Fibroblast of skin of right biceps (primary cell): Measurements from ENCODE around the gene SOCS7.
"Not testable (repeated sequence)": the region's sequence is repeated elsewhere in the genome, so short reads cannot be mapped to it uniquely, and the experiment has no call there.

Source experiments
- DNase-seq: peaks from one replicate; pipeline ENCODE4 v3.0.0-alpha.2; 2013

The SOCS7 gene

DNA sequence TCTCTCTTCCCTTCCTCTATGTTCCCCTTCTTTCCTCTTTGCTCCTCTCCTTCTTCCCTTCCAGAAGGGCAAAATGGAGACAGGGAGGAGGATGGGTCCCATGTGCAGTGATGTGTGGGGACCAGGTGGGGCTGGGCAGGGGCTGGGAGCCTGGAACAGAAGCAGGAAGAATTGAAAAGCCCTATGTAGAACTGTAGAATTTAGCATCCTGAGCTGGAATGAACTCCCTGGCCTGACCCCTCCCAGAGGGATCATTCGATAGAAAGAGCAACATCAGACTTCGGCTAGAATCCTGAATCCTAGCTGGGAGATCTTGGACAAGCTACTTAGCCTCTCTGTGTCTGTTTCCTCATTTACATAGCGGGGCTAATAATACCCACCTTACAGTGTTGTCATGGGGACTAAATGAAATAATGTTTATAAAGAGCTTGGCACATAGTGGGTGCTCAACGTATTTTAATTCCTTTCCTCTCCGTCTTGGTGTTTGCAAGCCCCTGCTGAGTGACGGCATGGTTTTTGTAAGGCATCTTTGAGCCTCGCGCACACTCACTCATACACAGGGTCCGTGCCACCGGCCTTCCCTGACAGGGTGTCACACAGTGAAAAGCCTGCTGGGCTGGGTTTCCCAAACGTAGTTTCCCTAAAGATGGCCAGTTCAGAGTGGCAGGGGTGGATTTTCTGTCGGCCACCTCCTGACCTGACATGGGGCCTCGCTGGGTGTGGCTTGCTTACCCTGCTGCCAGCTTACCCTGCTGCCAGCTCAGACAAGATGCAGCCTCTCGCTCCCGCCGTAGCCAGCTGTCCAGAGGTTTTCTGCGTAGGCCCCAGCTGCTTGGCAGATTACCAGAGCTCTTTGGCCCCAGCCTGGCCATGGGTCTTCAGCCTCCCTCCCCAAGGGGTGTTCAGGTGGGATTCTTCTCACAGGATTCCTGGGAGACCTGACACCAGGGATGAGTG lies 70.5 kb downstream of the SOCS7 start:
- no peak for DNase-seq

DNA sequence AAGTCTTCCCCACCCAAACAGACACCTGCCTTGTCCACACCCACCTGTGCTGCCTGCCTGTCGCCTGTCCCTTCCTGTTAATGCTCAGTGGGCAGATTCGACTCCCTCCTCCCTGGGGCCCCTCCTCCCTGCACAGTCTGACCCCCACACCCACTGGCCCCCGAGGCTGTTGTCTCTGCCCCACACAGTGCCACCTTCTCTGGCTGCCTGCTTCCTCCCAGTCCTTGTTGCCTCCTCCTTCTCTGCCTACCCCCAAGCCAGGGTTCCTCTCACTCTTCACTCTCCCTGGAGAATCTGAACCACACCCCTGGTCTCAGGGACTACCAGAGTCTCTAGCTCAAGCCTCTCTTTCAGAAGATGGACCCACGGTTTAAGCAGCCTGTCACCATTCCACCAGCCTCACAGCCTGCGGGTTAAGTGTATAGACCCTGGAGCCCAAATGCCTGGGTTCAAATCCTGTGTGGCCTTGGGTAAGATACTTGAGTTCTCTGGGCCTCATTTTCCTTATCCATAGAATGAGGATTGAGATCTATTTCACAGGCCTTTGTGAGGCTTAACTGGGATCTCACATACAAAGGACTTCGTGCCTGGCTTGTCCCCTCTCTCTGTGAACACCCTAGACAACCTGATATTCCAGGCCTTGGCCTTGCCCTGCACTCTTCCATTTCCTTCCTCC lies 72.8 kb downstream of the SOCS7 start:
- no peak for DNase-seq

DNA sequence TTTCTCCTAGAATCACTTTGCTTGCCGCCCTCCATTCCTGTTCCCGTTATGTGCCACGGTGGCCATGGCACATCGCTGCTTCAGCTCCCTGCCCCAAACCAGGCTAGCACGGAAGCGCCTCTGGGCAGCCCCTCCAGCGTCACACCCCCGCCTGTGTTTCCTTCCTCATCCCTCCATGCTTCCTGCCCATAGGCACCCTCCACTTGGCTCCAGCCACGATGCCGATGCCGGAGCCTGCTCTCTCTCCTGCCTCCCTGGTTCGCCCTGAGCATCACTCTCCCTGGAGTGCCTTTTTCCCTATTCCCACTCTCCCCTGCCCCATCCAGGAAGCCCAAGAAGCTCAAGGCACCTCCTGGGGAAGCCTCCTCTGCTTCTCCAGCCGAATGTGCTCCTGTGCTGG lies 73.4 kb downstream of the SOCS7 start:
- DNase-seq, result no peak

DNA sequence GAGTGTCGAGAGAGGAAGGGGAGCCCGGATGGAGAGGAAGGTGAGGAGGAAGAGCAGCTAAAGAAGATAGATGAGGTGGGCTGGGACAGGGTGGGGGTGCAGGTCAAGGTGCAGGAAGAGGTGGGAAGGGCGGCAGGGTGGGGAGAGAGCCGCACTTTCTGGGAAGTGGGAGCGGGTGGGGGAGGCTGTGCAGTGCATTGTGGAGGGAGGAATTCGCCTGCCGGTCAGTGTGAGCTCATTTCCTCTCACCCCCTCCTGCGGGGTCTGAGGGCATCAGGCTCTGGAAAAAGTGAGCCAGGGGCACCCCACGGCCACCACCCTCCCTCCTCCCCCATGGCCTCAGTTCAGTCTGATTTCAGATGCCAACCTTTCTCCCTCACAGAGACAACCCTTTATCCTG lies 74.1 kb downstream of the SOCS7 start:
- DNase-seq, result no peak

DNA sequence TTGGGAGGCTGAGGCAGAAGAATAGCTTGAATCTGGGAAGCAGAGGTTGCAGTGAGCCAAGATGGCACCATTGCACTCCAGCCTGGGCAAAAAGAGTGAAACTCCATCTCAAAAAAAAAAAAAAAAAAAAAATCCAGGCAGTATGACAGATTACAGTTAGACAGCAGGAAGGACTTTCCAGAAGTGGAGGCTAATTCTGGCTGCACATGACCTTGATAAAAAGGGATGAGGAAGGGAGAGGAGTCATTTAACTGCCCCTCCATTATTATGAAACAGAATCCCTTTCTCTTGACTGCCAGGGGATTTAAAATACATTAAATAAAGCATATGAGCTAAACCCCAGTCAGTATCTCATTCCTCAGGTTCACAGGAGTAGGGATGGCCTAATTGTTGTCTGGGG lies 74.8 kb downstream of the SOCS7 start:
- no peak for DNase-seq

DNA sequence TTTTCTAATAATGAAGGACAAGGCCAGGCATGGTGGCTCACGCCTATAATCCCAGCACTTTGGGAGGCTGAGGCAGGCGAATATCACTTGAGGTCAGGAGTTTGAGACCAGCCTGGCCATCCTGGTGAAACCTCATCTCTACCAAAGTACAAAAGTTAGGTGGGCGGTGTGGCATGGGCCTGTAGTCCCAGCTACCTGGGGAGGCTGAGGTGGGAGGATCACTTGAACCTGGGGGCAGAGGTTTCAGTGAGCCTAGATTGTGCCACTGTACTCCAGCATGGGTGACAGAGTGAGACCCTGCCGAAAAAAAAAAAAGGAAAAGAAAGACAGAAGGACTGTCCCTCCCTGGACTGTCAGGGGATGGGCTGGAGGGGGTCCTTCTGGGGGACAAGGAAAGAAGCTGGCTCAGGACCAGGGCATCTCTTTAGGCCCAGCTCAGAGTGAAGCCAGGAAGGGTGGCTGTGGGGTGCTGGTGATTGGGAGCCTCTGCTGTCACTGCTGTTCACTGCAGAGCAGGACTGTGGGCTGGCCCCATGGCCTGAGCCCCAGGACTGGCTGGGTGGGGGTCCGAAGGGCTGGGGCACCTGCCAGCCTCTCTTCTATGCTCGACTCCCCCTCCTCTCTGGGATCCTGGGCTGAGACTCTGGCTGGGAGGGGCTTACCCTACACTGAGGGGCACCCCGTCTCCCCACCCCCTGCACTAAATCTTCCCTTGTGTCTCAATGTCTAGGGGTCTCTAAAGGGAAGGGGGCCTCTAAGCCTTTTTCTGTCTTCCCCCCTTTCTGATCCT lies 75.7 kb downstream of the SOCS7 start:
- no peak for DNase-seq

DNA sequence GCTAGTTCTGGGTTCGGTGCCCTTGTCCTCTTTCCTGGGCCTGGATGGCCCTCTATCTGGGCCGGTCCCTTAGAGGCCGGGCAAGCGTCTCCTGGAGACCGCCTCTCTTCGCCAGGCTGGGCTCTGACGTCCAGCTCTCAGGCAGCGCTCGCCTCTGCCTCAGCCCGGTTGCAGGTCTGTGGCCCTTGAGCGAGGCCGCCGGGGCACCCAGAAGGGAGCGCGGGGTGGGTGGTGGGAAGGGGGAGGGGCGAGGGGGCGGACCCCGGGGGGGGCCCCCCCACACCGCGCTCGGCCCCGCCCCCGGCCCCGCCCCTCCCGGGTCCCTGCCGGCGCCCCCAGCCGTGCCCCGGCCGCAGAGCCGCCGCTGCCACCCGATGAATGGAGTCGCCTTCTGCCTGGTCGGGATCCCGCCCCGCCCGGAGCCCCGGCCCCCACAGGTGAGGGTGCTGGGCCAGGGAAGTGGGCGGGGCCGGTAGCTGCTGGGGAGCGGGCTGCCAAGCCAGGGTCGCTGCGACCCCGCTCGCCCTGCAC lies 76.5 kb downstream of the SOCS7 start, which contains the start of gene ARHGAP23:
Gene ARHGAP23 (plus strand): TSS at position 353 of the 531 bp plus-strand sequence. CDS start 22 bp downstream, at position 375.
- DNase-seq, result peak; percentile 53

DNA sequence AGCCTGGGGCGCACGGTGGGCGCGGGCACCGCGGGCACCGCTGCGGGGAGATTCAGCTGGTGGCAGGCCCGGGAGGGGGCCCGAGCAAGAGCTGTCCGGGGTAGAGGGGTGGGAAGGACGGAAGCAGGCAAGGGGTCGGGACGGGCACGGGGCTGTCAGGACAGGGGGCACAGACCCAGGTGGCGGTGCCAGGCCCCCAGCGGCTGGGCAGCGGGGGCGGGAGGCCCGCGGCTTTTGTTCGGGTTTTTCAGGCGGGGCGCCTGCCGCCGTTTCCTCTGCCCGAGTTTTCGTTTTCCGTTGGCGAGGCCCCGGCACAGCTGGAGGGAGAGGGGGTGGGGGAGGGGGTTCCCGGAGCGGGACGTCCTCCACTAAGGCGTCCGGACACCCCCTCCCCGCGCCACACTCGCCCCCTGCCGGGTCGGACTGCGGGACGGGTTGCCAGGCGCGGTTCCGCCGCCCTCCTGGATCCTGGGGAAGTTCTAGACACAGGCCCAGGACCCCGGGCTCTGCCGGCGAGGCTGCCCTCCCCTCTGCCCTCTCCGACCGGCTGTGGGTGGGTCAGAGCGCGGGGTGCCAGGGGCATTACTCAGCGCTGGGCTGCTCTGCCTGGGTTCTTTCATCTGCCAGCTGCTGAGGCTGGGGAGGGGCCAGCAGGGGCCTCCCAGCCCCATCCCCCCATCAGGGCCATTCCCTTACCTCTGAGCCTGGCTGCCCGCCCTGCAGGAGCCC lies 77.2 kb downstream of the SOCS7 start:
- DNase-seq, result peak; percentile 41

DNA sequence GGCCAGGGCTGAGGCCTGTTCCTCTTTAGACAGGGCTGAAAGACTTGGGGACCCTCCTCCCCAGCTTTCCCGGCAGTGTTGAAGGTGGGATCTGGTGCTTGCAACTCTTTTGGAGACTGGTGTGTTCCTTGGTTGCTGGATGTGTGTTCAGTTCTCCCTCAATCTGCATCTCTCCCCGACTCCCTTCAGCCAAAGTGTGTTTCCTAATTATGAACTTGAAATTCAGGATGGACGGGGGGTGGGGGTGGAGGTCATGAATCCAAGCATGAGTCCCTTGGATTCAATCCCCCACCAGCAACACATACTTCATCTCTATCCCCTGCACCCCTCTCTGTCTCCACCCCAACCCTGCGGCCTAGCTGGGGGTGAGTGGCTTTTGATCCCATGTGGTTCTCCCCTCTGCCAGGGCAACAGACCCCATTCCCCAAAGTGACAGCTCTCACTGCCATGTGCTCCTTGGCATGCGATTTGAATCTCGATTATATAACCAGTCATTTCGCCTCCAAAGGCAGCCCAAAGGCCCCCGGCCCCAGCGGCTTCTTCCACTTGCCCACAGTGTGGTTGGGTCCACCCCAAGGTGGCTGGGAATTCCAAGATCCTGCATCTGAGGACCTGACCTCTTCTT lies 77.9 kb downstream of the SOCS7 start:
- no peak for DNase-seq

DNA sequence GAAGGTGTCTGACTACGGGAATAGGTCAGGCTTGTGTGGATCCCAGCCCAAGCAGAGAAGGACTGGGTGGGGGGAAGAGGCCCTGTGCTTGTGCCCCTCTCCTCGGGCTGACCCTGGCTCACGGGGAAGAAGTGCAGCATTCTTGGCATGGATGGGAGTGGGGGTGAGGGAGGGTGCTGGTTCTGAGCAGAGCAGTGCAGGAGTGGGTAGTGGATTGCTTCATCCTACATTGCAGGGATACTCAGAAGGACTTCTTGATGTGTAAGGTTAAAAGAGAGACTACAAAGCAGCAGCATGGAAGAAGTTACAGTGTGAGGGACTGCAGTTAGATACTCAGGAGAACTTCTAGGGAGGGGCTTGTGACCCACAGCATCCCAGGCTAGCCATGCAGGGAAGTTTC lies 78.7 kb downstream of the SOCS7 start:
- DNase-seq, result peak; percentile 17

DNA sequence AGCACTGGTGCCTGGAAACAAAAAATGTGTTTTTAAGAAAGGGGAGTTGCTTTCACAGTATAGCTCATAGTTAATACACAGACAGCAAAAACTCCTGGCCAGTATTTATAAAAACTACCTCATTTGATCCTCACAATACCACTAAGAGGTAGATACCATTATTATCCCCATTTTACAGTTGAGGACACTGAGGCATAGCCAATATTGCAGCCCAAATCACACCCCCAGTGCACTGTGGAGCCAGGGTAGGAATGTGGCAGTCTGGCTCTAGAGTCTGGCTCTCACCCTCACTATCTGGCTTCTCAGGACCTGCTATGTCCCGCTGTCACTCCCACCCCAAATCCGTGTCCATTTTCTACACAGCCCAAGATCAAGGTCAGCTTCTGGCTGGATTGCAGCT lies 79.2 kb downstream of the SOCS7 start:
- DNase-seq, result no peak

DNA sequence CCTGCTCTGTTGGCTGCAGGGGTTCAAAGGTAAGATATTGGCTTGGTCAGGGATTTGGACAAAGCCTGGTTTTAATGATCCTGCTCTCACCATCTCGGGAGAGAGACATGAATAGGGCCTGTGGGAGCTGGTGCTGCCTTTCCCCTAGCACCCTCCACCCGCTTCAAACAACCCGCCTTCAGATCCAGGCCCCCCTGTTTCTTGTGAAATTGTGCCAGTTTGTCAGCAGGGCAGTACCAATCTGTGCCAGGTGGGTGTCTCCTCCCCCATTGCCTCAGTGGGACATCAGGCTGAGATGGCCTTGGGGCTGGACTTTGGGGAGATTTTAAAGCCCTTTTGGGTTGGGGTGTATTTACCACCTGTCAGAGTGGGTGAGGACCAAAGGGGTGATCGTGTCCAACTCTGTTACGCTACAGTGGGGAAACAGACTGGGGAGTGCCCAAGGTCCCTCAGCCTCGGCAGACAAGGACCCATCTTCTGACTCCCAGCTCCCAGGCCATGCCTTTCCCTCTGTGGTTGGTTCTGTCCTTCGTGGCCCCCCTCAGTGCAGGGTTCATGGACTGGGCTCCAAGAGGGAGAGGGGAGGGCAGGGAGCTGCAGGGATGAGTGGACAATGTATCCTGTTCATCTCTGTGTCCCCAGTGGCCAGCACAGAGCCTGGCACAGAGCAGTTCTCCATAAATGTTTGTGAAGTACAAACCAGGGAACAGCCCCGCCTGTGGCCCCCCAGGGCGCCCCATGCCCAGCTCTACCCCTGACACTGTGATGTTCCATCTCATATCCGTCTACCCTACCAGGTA lies 79.9 kb downstream of the SOCS7 start:
- DNase-seq, result no peak

DNA sequence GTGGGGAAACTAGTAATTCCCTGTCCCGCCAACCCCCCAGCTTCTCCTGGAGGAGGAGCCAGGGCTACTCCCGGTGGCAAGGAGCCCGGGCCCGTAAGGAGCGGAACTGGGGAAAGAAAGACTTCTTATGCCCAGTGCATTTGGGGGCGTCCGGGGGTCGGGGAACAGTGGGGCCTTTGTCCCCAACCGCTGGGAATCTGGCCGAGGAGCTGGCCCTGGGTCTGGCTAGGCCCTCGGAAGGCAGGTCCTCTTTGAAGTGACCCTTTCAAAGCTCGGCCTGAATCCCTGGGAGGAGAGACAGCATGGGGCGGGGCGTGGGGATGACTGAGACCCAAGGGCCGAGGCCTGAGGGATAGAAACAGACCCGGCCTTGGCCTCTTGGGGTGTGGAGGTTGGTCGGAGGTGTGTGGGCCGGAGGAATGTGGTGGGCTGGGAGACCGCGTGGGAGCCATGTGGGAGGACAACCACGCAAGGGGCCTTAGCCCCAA lies 82.6 kb downstream of the SOCS7 start:
- no peak for DNase-seq

DNA sequence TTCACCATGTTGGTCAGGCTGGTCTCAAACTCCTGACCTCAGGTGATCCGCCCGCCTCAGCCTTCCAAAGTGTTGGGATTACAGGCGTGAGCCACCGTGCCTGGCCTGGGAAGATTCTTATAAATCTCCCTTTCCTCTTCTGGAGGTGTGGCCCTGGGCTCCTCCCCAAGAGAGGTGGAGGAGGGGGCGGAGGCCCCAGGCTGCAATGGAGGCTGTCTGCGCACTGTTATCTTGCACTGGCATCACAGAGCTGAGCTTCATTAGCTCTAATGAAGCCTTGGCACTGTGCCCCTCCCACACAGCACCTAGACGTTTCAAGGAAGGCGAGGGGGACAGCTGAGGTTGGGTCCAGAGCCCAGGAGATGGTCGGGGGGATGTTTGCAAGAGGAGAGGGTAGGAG lies 84.2 kb downstream of the SOCS7 start:
- DNase-seq, result no peak

DNA sequence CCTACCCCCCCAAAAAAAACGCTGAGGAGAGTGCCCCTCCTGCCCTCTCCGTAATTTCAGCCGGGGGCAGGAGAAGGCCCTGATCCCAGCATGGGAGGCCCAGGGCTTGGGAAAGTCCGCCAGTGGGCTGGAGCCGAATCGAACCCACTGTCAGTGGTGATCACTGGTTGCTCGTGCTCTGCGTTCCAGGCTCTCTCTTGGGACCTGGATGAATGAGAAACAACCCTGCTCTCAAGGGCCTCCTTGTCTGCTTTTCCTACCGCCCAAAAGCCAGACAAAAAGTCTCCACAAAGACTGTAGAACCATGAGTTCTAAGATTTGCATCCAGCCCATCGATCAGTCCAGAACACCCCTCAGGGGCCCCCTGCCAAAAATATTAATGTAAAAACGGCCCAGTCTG lies 84.7 kb downstream of the SOCS7 start:
- no peak for DNase-seq

DNA sequence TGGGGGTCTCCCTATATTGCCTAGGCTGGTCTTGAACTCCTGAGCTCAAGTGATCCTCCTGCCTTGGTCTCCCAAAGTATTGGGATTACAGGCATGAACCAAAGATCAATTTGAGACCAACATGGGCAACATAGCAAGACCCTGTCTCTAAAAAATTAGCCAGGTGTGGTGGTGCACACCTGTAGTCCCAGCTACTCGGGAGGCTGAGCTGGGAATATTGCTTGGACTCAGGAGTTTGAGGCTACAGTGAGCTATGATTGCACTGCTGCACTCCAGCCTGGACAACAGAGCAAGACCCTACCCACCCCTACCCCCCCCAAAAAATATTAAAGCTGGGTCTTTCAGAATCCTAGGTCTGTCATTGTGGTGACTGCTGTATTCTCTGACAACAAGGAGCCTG lies 85.7 kb downstream of the SOCS7 start:
- not testable (repeated sequence) for DNase-seq

DNA sequence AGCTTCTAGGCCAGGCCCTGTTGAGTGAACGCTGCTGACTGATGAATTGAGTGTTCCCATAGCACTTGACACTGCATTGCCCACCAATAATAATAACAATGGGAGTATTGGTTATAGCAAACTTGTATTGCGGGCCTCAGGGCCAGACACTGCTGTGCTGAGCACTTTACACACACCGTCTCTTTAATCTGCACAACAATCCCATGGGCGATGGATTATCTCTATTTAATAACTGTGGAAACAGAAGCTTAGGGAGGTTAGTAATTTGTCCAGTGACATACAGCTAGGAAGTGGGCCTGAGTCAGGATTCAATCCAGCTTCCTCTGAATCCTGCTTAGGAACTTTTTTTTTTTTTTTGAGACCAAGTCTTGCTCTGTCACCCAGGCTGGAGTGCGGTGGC lies 87.8 kb downstream of the SOCS7 start:
- no peak for DNase-seq

DNA sequence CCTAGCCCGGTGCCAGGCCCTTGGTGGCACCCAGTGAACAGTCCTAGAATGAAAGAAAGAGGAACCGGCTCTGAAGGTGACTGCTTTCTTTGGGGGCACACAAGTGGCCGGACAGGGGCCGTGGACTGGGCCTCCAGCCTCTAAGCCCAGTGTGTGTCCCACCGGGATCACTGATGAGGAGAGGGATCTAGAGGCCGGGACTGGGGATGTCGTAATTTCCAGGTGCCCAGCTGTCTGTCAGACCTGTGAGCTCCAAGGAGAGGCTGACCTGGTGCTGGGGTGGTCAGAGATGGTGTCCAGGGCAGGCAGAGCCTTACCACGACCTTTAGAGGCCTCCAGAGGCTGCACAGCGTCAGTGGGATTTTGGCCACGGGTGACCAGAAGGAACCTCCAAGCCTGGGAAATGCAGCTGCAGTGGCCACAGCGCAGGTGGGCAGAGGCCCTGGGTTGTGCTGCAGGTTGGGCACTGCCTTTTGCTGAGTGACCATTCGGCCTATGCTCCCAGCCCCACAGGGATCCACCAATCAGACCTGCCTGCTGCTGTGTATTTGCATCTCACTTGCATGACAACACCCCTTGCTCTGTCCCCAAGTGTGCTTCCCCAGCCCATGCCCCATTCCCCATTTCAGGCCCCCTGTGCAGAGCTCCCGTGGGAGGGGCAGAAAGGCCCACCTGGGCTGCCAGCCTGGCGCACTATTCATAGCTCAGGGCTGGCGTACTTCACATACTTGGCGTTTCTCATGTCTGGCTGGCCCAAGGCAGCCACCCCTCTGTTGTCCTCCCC lies 89.2 kb downstream of the SOCS7 start:
- no peak for DNase-seq

DNA sequence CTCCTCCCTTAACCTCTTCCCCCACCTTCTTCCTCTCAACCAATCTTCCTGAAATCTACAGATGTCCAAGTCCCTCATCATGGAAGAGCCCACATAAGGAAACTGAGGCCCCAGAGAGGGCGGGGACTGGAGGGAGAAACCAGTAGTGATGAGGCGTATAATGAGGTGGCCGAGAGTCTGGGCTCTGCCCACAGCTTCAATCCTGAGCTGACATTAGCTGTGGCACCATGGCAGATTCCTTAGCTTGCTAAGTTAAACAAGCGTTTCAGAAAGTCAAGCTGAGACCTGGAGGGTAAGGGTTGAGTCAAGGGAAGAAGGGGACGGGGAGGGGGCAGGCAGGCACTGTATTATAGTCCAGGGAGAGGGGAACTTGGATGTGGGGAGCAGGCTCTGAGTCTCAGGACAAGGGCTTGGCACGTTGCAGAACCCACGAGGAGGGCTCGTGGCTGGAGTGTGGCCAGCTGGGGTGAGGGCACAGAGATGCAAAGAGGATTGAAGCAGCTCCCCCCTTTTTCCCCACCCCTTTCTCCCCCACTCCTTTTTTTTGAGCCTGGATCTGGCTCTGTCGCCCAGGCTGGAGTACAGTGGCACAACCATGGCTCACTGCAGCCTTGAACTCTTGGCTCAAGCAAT lies 89.9 kb downstream of the SOCS7 start:
- no peak for DNase-seq
